G401 (cell line): Measurements from ENCODE around the gene INPP4B. TPM values are rescaled to one million over a fixed set of nuclear protein-coding genes. Genes with fewer than 3 reads are reported as not detected.
A peak's percentile ranks its signal among the peaks of the same experiment; 100 is the strongest.
"Not testable (repeated sequence)": the region's sequence is repeated elsewhere in the genome, so short reads cannot be mapped to it uniquely, and the experiment has no call there.

Source experiments
- DNase-seq: peaks from one replicate; pipeline ENCODE4 v3.0.0-alpha.2; 2015; ENCODE audit warnings: low spot score
- in situ Hi-C: cut with HindIII; loops from 2 replicates; pipeline ENCODE4 v1.10.0; 2016; ENCODE audit warnings: low sequenced_read_pairs, mixed read lengths
- total RNA-seq: library from RNA; depleted of rRNA; stranded (reverse); fragments of >200 nt; shearing (Covaris generic); gene quantifications from 2 replicates; pipeline ENCODE4 v1.2.3, GENCODE V29; 2014

Gene INPP4B
- total RNA-seq, 1 experiment from 2014 or later, result 70.7 TPM

GRCh38 chr4:142112451-142112850 is 733.6 kb downstream of the INPP4B start:
- in situ Hi-C loops, result no loop called here

GRCh38 chr4:142110136-142110535 is 736.0 kb downstream of the INPP4B start:
- DNase-seq, result no peak
- in situ Hi-C loops, result no loop called here

More at GRCh38 chr4:142112451-142112850, 733.6 kb downstream of the INPP4B start:
- DNase-seq, result no peak

- no peak for DNase-seq
- in situ Hi-C loops, result no loop called here
Observed at GRCh38 chr4:142104041-142104440, 742.1 kb downstream of the INPP4B start.

GRCh38 chr4:142101401-142101800 is 744.7 kb downstream of the INPP4B start:
- in situ Hi-C loops, result no loop called here
- DNase-seq, result no peak

- no peak for DNase-seq
- in situ Hi-C loops, result no loop called here
Observed at GRCh38 chr4:142100941-142101340, 745.2 kb downstream of the INPP4B start.

- in situ Hi-C loops, result no loop called here
- no peak for DNase-seq
Observed at GRCh38 chr4:142098900-142099545, 747.1 kb downstream of the INPP4B start.

- in situ Hi-C loops, result no loop called here
- no peak for DNase-seq
Observed at GRCh38 chr4:142098380-142098779, 747.7 kb downstream of the INPP4B start.

- DNase-seq, result no peak
- in situ Hi-C loops, result no loop called here
Observed at GRCh38 chr4:142097015-142097414, 749.1 kb downstream of the INPP4B start.

- in situ Hi-C loops, result no loop called here
- peak; percentile 14 for DNase-seq
Observed at GRCh38 chr4:142095886-142096605, 750.1 kb downstream of the INPP4B start.

GRCh38 chr4:142092941-142093340 is 753.2 kb downstream of the INPP4B start:
- in situ Hi-C loops, result no loop called here
- DNase-seq, result no peak

- in situ Hi-C loops, result no loop called here
- DNase-seq, result no peak
Observed at GRCh38 chr4:142091691-142092182, 754.4 kb downstream of the INPP4B start.

GRCh38 chr4:142091085-142091513 is 755.0 kb downstream of the INPP4B start:
- DNase-seq, result no peak
- in situ Hi-C loops, result no loop called here

GRCh38 chr4:142088906-142089305 is 757.2 kb downstream of the INPP4B start:
- in situ Hi-C loops, result no loop called here
- DNase-seq, result no peak

GRCh38 chr4:142085513-142086292 is 760.4 kb downstream of the INPP4B start:
- no peak for DNase-seq
- in situ Hi-C loops, result no loop called here

GRCh38 chr4:142083264-142083663 is 762.8 kb downstream of the INPP4B start:
- DNase-seq, result no peak
- in situ Hi-C loops, result no loop called here

GRCh38 chr4:142081025-142081424 is 765.1 kb downstream of the INPP4B start:
- in situ Hi-C loops, result no loop called here
- no peak for DNase-seq

GRCh38 chr4:142079959-142080358 is 766.1 kb downstream of the INPP4B start:
- in situ Hi-C loops, result no loop called here
- no peak for DNase-seq

- DNase-seq, result no peak
- in situ Hi-C loops, result no loop called here
Observed at GRCh38 chr4:142077048-142077447, 769.1 kb downstream of the INPP4B start.

- DNase-seq, in situ Hi-C loops: not testable (repeated sequence)
Observed at GRCh38 chr4:142068304-142068703, 777.8 kb downstream of the INPP4B start.

GRCh38 chr4:142066562-142066961 is 779.5 kb downstream of the INPP4B start:
- in situ Hi-C loops, DNase-seq: not testable (repeated sequence)
